Keratinocyte (primary cell): Measurements from ENCODE around the gene CD37. TPM values are rescaled to one million over a fixed set of nuclear protein-coding genes. Genes with fewer than 3 reads are reported as not detected.

ENCODE experiments used
- DNase-seq: peaks from one replicate; pipeline ENCODE4 v3.0.0-alpha.2; 2011; ENCODE audit warnings: low read depth, missing footprints, low spot score
- FAIRE-seq: peaks from 2 replicates; lab custom pipeline; 2011; peaks lifted over from hg19 to GRCh38; lab: Jason Lieb, UNC
- H2AFZ ChIP-seq: 2 replicates; pipeline ENCODE4 v1.6.0; 2012; ENCODE audit warnings: low read length, control low read depth, inconsistent platforms; ENCODE audit not compliant: control insufficient read depth
- H3K27ac ChIP-seq: 2 replicates; pipeline ENCODE4 v1.5.1; 2011; ENCODE audit warnings: low read length; ENCODE audit not compliant: control insufficient read depth, insufficient read depth
- H3K27me3 ChIP-seq: 3 replicates; pipeline ENCODE4 v1.6.0; 2011; ENCODE audit warnings: low read length; ENCODE audit not compliant: control insufficient read depth, insufficient read depth; ENCODE audit errors: extremely low read depth
- H3K36me3 ChIP-seq, 2 experiments: 2 replicates in 1 of 2; 3 replicates in 1 of 2; pipeline ENCODE4 v1.5.1; 2011; ENCODE audit warnings: low read length in 2 of 2, mild to moderate bottlenecking in 1 of 2; ENCODE audit not compliant: control insufficient read depth in 2 of 2, insufficient read depth in 2 of 2; ENCODE audit errors: extremely low read depth in 1 of 2
- H3K4me1 ChIP-seq: 3 replicates; pipeline ENCODE4 v1.5.1; 2011; ENCODE audit warnings: low read length; ENCODE audit not compliant: control insufficient read depth, insufficient read depth; ENCODE audit errors: extremely low read depth
- H3K4me2 ChIP-seq: 3 replicates; pipeline ENCODE4 v1.6.0; 2011; ENCODE audit warnings: low read depth, low read length; ENCODE audit not compliant: control insufficient read depth, insufficient read depth; ENCODE audit errors: extremely low read depth
- H3K4me3 ChIP-seq, 3 experiments: fragments of 200-600 bp in 1 of 3; sonication (generic) in 1 of 3; 2 replicates in 2 of 3; 3 replicates in 1 of 3; pipeline ENCODE4 v1.5.1; 2011 to 2016; ENCODE audit warnings: low read length in 3 of 3, mild to moderate bottlenecking in 3 of 3, control low read depth in 2 of 3, inconsistent platforms in 1 of 3, low read depth in 1 of 3, mixed read lengths in 1 of 3, mixed run types in 1 of 3, moderate library complexity in 1 of 3; ENCODE audit not compliant: control insufficient read depth in 2 of 3, insufficient read depth in 2 of 3; ENCODE audit errors: extremely low read depth in 1 of 3
- H3K79me2 ChIP-seq: 2 replicates; pipeline ENCODE4 v1.6.0; 2012; ENCODE audit warnings: low read length; ENCODE audit not compliant: control insufficient read depth, insufficient read depth
- H3K9ac ChIP-seq: 3 replicates; pipeline ENCODE4 v1.6.0; 2011; ENCODE audit warnings: low read length; ENCODE audit not compliant: control insufficient read depth, insufficient read depth; ENCODE audit errors: extremely low read depth
- H3K9me1 ChIP-seq: 3 replicates; pipeline ENCODE4 v1.6.0; 2011; ENCODE audit warnings: low read length; ENCODE audit not compliant: control insufficient read depth, insufficient read depth; ENCODE audit errors: extremely low read depth
- H3K9me3 ChIP-seq: 2 replicates; pipeline ENCODE4 v1.5.1; 2012; ENCODE audit warnings: low read depth, low read length; ENCODE audit not compliant: control insufficient read depth
- H4K20me1 ChIP-seq: 3 replicates; pipeline ENCODE4 v1.6.0; 2011; ENCODE audit warnings: low read length; ENCODE audit not compliant: control insufficient read depth, insufficient read depth; ENCODE audit errors: extremely low read depth
- CTCF ChIP-seq, 3 experiments: IDR thresholded peaks in 1 of 3; conservative IDR thresholded peaks in 1 of 3; optimal IDR thresholded peaks in 1 of 3; 2 replicates in 2 of 3; 3 replicates in 1 of 3; pipeline versions ENCODE3 to v1.5.1; 2011; ENCODE audit warnings: low read length in 3 of 3, mild to moderate bottlenecking in 3 of 3, moderate library complexity in 2 of 3, control low read depth in 1 of 3, inconsistent platforms in 1 of 3; ENCODE audit not compliant: insufficient read depth in 2 of 3; ENCODE audit errors: extremely low read depth in 1 of 3
- EZH2 ChIP-seq: IDR thresholded peaks from one replicate; pipeline ENCODE4 v1.6.1; 2012; ENCODE audit warnings: inconsistent platforms, mild to moderate bottlenecking, low read length, moderate library complexity
- dilution Hi-C: fragments of 300-500 bp; cut with MboI; formaldehyde crosslinking; loops from one replicate; pipeline ENCODE4 v1.7.0; 2020; ENCODE audit warnings: low sequenced_read_pairs; ENCODE audit not compliant: extremely low pct_ligation_motif_present
- polyA plus RNA-seq, 5 experiments: library from polyadenylated mRNA; depleted of rRNA in 3 of 5; stranded (reverse) in 3 of 5; stranded (forward) in 1 of 5; unstranded in 1 of 5; fragments of >200 nt; gene quantifications; 1 replicate in 1 of 5; 2 replicates in 3 of 5; 3 replicates in 1 of 5; pipeline versions ENCODE4 v1.2.1 to v1.2.3, GENCODE V29; 2011 to 2012; ENCODE audit warnings: missing spikeins in 2 of 5, low read depth in 1 of 5, low replicate concordance in 1 of 5

The CD37 gene
- polyA plus RNA-seq, 1 donor (not counting 4 experiments of a cell fraction or from before 2014, with no cell fraction given), result not detected

- TF ChIP-seq CTCF (optimal IDR thresholded peaks at IDR 0.05 in 1 of 3, IDR thresholded peaks at IDR 0.05 in 1 of 3, conservative IDR thresholded peaks at IDR 0.05 in 1 of 3; ENCODE audit: extremely low read depth in 1 of 3, insufficient read depth in 2 of 3, low read length in 3 of 3), result no peak
- TF ChIP-seq EZH2, result no peak
- Histone ChIP-seq H3K27me3 (no peaks in the 10 kb centered on the region), H3K27ac (no peak overlapping the region), H3K4me2 (no peak overlapping the region), H3K9me3 (no peaks in the 10 kb centered on the region), H3K36me3 (peaks cover 0 to 3% of the 10 kb centered on the region in 2 experiments), H3K9ac (no peak overlapping the region), H2AFZ (no peak overlapping the region), H4K20me1 (no peaks in the 10 kb centered on the region), H3K4me3 (no peak overlapping the region), H3K4me1 (peaks cover 12% of the 10 kb centered on the region), H3K79me2 (no peaks in the 10 kb centered on the region), H3K9me1 (no peaks in the 10 kb centered on the region)
- FAIRE-seq, result no peak
- no peak for DNase-seq
- dilution Hi-C loops, result no loop called here
These were observed 24.9 kb downstream of the CD37 start for GRCh38 chr19:49359851-49360820.

DNA sequence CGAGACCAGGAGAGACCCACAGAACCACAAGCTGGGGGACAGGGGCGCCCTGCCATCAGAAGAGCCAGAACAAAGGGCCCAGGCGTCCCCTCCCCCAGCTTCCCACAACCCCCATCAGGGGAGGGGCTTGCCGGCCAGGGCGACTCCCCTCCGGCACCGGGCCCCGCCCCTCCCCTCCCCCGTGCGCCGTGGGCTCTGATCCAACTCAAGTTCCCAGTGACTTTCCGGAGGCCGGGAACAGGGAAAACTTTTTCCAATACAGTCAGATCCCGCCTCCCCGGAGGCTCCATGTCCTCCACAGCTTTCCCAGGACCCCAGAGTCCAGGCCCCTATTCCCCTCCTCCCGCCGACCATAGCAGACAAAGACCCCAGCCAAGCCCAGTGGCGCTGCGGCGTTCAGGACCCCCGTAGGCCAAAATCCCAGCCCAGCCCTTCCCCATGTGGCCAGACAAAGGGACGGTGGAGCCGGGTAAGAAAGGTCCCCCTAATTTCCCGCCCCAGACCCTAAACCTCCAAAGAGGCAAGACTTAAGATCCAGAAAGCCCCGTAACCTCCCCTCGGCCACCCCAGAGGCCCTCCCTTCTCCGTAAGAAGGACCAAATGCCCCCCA lies 26.3 kb downstream of the CD37 start:
- H3K4me3 ChIP-seq, result peak overlapping the region; percentile 68 to 82 (median 70)
- peaks cover 0 to 3% of the 10 kb centered on the region in 2 experiments for H3K36me3 ChIP-seq
- H3K4me1 ChIP-seq, result peaks cover 12% of the 10 kb centered on the region
- H2AFZ ChIP-seq, result peak overlapping the region; percentile 86
- peak overlapping the region; percentile 76 for H3K9ac ChIP-seq
- H3K27ac ChIP-seq, result no peak overlapping the region
- FAIRE-seq (no peak), DNase-seq (no peak)
- dilution Hi-C loops, result no loop called here
- no peaks in the 10 kb centered on the region for H4K20me1 ChIP-seq
- TF ChIP-seq CTCF (optimal IDR thresholded peaks at IDR 0.05 in 1 of 3, IDR thresholded peaks at IDR 0.05 in 1 of 3, conservative IDR thresholded peaks at IDR 0.05 in 1 of 3; ENCODE audit: extremely low read depth in 1 of 3, insufficient read depth in 2 of 3, low read length in 3 of 3) (no peak), EZH2 (no peak)
- no peaks in the 10 kb centered on the region for H3K9me1 ChIP-seq
- H3K27me3 ChIP-seq, result no peaks in the 10 kb centered on the region
- no peaks in the 10 kb centered on the region for H3K9me3 ChIP-seq
- H3K79me2 ChIP-seq, result no peaks in the 10 kb centered on the region
- peak overlapping the region; percentile 95 for H3K4me2 ChIP-seq
